A172 (cell line): ENCODE data around the gene NEK1. TPM values are rescaled to one million over a fixed set of nuclear protein-coding genes. Genes with fewer than 3 reads are reported as not detected.

ENCODE experiments used
- DNase-seq: peaks from one replicate; pipeline ENCODE4 v3.0.0-alpha.2; 2015; ENCODE audit warnings: low spot score
- total RNA-seq: library from RNA; depleted of rRNA; stranded (reverse); fragments of >200 nt; shearing (Covaris generic); gene quantifications from 2 replicates; pipeline ENCODE4 v1.2.3, GENCODE V29; 2014; rRNA removed

NEK1 gene
- total RNA-seq, result 7.8 and 8.3 TPM in 2 replicates

- peak; percentile 74 for DNase-seq
Measured at GRCh38 chr4:169611991-169612870, at the start of gene NEK1. TSS of gene NEK1 (minus strand) at chr4:169612583. CDS start at chr4:169602630, 9,953 bp downstream.

- DNase-seq, result no peak
Measured at GRCh38 chr4:169661761-169662160, 49.4 kb upstream of the NEK1 start.

- no peak for DNase-seq
Measured at GRCh38 chr4:169660929-169661328, 48.5 kb upstream of the NEK1 start.

- DNase-seq, result peak; percentile 98
Measured at GRCh38 chr4:169659716-169660670, 47.6 kb upstream of the NEK1 start.

- DNase-seq, result no peak
Measured at GRCh38 chr4:169658975-169659715, 46.8 kb upstream of the NEK1 start.

- DNase-seq, result no peak
Measured at GRCh38 chr4:169658196-169658595, 45.8 kb upstream of the NEK1 start.

- no peak for DNase-seq
Measured at GRCh38 chr4:169657470-169658107, 45.2 kb upstream of the NEK1 start.

- DNase-seq, result no peak
Measured at GRCh38 chr4:169655401-169655800, 43.0 kb upstream of the NEK1 start.

- DNase-seq, result no peak
Measured at GRCh38 chr4:169652535-169652934, 40.2 kb upstream of the NEK1 start.

- DNase-seq, result no peak
Measured at GRCh38 chr4:169650227-169650936, 38.0 kb upstream of the NEK1 start.

GRCh38 chr4:169649545-169650226, 37.3 kb upstream of the NEK1 start:
- DNase-seq, result no peak

- DNase-seq, result no peak
Measured at GRCh38 chr4:169645627-169646026, 33.2 kb upstream of the NEK1 start.

- no peak for DNase-seq
Measured at GRCh38 chr4:169644802-169645201, 32.4 kb upstream of the NEK1 start.

GRCh38 chr4:169640261-169640870, 28.0 kb upstream of the NEK1 start:
- DNase-seq, result no peak

GRCh38 chr4:169634975-169635374, 22.6 kb upstream of the NEK1 start:
- no peak for DNase-seq

GRCh38 chr4:169632896-169633295, 20.5 kb upstream of the NEK1 start:
- no peak for DNase-seq

- no peak for DNase-seq
Measured at GRCh38 chr4:169630069-169630468, 17.7 kb upstream of the NEK1 start.

- DNase-seq, result no peak
Measured at GRCh38 chr4:169628579-169628978, 16.2 kb upstream of the NEK1 start.

GRCh38 chr4:169627307-169627706, 14.9 kb upstream of the NEK1 start:
- DNase-seq, result no peak
